ENCODE results near the gene PCDHA4.
"Not testable (repeated sequence)": the region's sequence is repeated elsewhere in the genome, so short reads cannot be mapped to it uniquely, and the experiment has no call there.

PCDHA4 gene

DNA sequence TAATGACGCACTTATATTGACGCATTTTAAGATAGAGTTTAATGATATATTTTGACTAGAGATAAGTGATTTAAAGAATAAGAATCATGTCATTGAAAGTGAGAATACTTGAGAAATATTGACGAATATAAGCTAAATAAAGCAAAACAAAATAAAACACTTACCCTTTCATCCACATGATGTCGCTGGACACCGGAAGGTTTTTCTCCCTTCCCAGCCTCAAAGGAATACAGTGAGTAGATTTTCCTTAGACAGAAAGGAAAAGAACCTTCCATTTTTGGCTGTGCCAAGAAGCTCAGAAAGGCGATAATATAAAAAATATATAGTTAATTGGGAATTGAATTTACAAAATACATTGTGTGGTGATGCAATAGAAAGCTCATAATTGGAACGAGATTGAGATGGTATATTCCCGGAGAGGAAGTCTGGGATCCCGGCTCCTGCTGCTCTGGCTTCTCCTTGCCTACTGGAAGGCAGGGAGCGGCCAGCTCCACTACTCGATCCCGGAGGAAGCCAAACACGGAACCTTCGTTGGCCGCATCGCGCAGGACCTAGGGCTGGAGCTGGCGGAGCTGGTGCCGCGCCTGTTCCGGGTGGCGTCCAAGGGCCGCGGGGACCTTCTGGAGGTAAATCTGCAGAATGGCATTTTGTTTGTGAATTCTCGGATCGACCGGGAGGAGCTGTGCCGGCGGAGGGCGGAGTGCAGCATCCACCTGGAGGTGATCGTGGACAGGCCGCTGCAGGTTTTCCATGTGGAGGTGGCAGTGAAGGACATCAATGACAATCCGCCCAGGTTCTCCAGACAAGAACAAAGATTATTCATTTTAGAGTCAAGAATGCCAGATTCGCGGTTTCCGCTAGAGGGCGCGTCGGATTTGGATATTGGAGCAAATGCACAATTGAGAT lies 14.8 kb downstream of the PCDHA4 start, which contains the start of gene PCDHA5:
Gene PCDHA5, plus strand, starts transcription at position 239 of the 906 bp plus-strand sequence.
- TF ChIP-seq GATA2 (IDR thresholded peaks at IDR 0.05; ENCODE audit: low read depth, low read length) (no peak), GATA3 (IDR thresholded peaks at IDR 0.05; ENCODE audit: low read depth, low read length) (no peak)

GRCh38 chr5:140822281-140822629 lies 15.4 kb downstream of the PCDHA4 start:
- no peak for TF ChIP-seq GATA2 (IDR thresholded peaks at IDR 0.05; ENCODE audit: low read depth, low read length)

DNA sequence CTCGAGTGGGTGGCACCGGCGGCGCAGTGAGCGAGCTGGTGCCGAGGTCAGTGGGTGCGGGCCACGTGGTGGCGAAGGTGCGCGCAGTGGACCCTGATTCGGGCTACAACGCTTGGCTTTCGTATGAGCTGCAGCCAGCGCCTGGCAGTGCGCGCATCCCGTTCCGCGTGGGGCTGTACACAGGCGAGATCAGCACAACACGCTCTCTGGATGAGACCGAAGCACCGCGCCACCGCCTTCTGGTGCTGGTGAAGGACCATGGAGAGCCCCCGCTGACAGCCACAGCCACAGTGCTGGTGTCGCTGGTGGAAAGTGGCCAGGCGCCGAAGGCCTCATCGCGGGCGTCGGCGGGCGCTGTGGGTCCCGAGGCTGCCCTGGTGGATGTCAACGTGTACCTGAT lies 16.6 kb downstream of the PCDHA4 start:
- TF ChIP-seq GATA2 (IDR thresholded peaks at IDR 0.05; ENCODE audit: low read depth, low read length): no peak
- TF ChIP-seq GATA3 (IDR thresholded peaks at IDR 0.05; ENCODE audit: low read depth, low read length): no peak

- TF ChIP-seq GATA2 (IDR thresholded peaks at IDR 0.05; ENCODE audit: low read depth, low read length) (no peak), GATA3 (IDR thresholded peaks at IDR 0.05; ENCODE audit: low read depth, low read length) (no peak)
Observed at GRCh38 chr5:140827704-140828361, 21.0 kb downstream of the PCDHA4 start, which contains the start of gene PCDHA6. TSS of gene PCDHA6 (plus strand) at chr5:140827960. CDS start at chr5:140828092, 132 bp downstream.

- TF ChIP-seq GATA2 (IDR thresholded peaks at IDR 0.05; ENCODE audit: low read depth, low read length) (no peak), GATA3 (IDR thresholded peaks at IDR 0.05; ENCODE audit: low read depth, low read length) (no peak)
Observed at GRCh38 chr5:140828362-140828737, 21.5 kb downstream of the PCDHA4 start.

GRCh38 chr5:140833993-140834392 lies 27.1 kb downstream of the PCDHA4 start, which contains the start of gene PCDHA7:
TSS of gene PCDHA7 (plus strand) at chr5:140834269. CDS start at chr5:140834384, 115 bp downstream.
- TF ChIP-seq GATA2 (IDR thresholded peaks at IDR 0.05; ENCODE audit: low read depth, low read length) (no peak), GATA3 (IDR thresholded peaks at IDR 0.05; ENCODE audit: low read depth, low read length) (no peak)

GRCh38 chr5:140835622-140836510 lies 29.0 kb downstream of the PCDHA4 start:
- TF ChIP-seq GATA2 (IDR thresholded peaks at IDR 0.05; ENCODE audit: low read depth, low read length) (no peak), GATA3 (IDR thresholded peaks at IDR 0.05; ENCODE audit: low read depth, low read length) (no peak)

- TF ChIP-seq GATA2 (IDR thresholded peaks at IDR 0.05; ENCODE audit: low read depth, low read length): no peak
- TF ChIP-seq GATA3 (IDR thresholded peaks at IDR 0.05; ENCODE audit: low read depth, low read length): no peak
Observed at GRCh38 chr5:140840978-140841962, 34.4 kb downstream of the PCDHA4 start, which contains the start of gene PCDHA8. TSS of gene PCDHA8 (plus strand) at chr5:140841187. CDS start at chr5:140841322, 135 bp downstream.

- TF ChIP-seq GATA3 (IDR thresholded peaks at IDR 0.05; ENCODE audit: low read depth, low read length): no peak
Observed at GRCh38 chr5:140842798-140843733, 36.2 kb downstream of the PCDHA4 start.

DNA sequence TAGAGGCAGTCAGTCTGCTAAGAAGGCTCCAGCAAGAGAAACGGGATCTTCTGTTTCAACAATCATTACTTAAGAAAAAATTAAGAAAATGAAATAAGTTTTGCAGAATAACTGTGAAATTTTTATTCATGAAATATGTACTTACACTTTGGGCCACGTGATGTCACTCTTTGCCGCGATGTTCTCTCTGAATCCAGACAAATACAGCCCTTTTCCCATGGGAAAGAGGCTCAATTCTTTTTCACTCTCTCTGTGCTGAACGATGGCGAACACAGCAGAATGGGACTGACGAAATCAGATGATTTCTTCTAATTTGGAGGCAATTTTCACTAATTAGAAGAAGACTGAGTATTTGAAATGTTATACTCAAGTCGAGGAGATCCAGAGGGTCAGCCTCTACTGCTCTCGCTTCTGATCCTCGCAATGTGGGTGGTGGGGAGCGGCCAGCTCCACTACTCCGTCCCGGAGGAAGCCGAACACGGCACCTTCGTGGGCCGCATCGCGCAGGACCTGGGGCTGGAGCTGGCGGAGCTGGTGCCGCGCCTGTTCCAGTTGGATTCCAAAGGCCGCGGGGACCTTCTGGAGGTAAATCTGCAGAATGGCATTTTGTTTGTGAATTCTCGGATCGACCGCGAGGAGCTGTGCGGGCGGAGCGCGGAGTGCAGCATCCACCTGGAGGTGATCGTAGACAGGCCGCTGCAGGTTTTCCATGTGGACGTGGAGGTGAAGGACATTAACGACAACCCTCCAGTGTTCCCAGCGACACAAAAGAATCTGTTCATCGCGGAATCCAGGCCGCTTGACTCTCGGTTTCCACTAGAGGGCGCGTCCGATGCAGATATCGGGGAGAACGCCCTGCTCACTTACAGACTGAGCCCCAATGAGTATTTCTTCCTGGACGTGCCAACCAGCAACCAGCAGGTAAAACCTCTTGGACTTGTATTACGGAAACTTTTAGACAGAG lies 41.6 kb downstream of the PCDHA4 start, which contains the start of gene PCDHA9:
Gene PCDHA9, plus strand, starts transcription at position 244 of the 964 bp plus-strand sequence. Its CDS starts 114 bp downstream, at position 358.
- not testable (repeated sequence) for TF ChIP-seq GATA3, GATA2 (IDR thresholded peaks at IDR 0.05; ENCODE audit: low read depth, low read length)

All from SH-SY5Y (cell line).